Measurements from ENCODE around the gene PDSS1. TPM values are rescaled to one million over a fixed set of nuclear protein-coding genes. Genes with fewer than 3 reads are reported as not detected.
"Not testable (repeated sequence)": the region's sequence is repeated elsewhere in the genome, so short reads cannot be mapped to it uniquely, and the experiment has no call there.

PDSS1 gene
- 8.0 TPM for total RNA-seq (ENCODE audit: unreplicated experiment)
- long read RNA-seq, partial matches to known transcripts: 0 of 3 reads
- long read RNA-seq, other reads (novel, unspliced or antisense): 1 of 3 reads

- peak within 1 kb of the TSS; percentile 95 for H3K4me3 Mint-ChIP-seq (ENCODE audit: unreplicated experiment)
- TF ChIP-seq CTCF (IDR thresholded peaks at IDR 0.05; ENCODE audit: unreplicated experiment): no peak
- peaks cover 18% of the 10 kb centered on the region for H3K4me1 Mint-ChIP-seq (ENCODE audit: unreplicated experiment)
- peaks cover 13% of the 10 kb centered on the region for H3K27me3 Mint-ChIP-seq (ENCODE audit: unreplicated experiment)
- peak; percentile 73 for DNase-seq (ENCODE audit: low spot score)
- H3K27ac Mint-ChIP-seq (ENCODE audit: unreplicated experiment): peak within 1 kb of the TSS; percentile 91
- H3K36me3 Mint-ChIP-seq (ENCODE audit: low read depth, unreplicated experiment): peaks cover 4% of the 10 kb centered on the region
- no peaks in the 10 kb centered on the region for H3K9me3 Mint-ChIP-seq (ENCODE audit: unreplicated experiment)
These were observed at the start of gene PDSS1 for GRCh38 chr10:26697163-26697921. Gene PDSS1 (plus strand): TSS chr10:26697701. CDS start chr10:26697712, 11 bp downstream.

- not testable (repeated sequence) for H3K9me3 Mint-ChIP-seq (ENCODE audit: unreplicated experiment); H3K4me1 Mint-ChIP-seq (ENCODE audit: unreplicated experiment); H3K27me3 Mint-ChIP-seq (ENCODE audit: unreplicated experiment); H3K36me3 Mint-ChIP-seq (ENCODE audit: low read depth, unreplicated experiment); H3K27ac Mint-ChIP-seq (ENCODE audit: unreplicated experiment); DNase-seq (ENCODE audit: low spot score); H3K4me3 Mint-ChIP-seq (ENCODE audit: unreplicated experiment)
These were observed 49.3 kb upstream of the PDSS1 start for GRCh38 chr10:26648245-26648636.

- no peak overlapping the region for H3K4me3 Mint-ChIP-seq (ENCODE audit: unreplicated experiment)
- no peak overlapping the region for H3K27ac Mint-ChIP-seq (ENCODE audit: unreplicated experiment)
- no peak for TF ChIP-seq CTCF (IDR thresholded peaks at IDR 0.05; ENCODE audit: unreplicated experiment)
- no peaks in the 10 kb centered on the region for H3K4me1 Mint-ChIP-seq (ENCODE audit: unreplicated experiment)
- no peaks in the 10 kb centered on the region for H3K36me3 Mint-ChIP-seq (ENCODE audit: low read depth, unreplicated experiment)
- H3K27me3 Mint-ChIP-seq (ENCODE audit: unreplicated experiment): no peaks in the 10 kb centered on the region
- DNase-seq (ENCODE audit: low spot score): no peak
- H3K9me3 Mint-ChIP-seq (ENCODE audit: unreplicated experiment): no peaks in the 10 kb centered on the region
These were observed 47.1 kb upstream of the PDSS1 start for GRCh38 chr10:26650406-26650805.

GRCh38 chr10:26651476-26651875, 46.0 kb upstream of the PDSS1 start:
- H3K4me1 Mint-ChIP-seq (ENCODE audit: unreplicated experiment); H3K27ac Mint-ChIP-seq (ENCODE audit: unreplicated experiment); H3K36me3 Mint-ChIP-seq (ENCODE audit: low read depth, unreplicated experiment); H3K4me3 Mint-ChIP-seq (ENCODE audit: unreplicated experiment); H3K9me3 Mint-ChIP-seq (ENCODE audit: unreplicated experiment); DNase-seq (ENCODE audit: low spot score); H3K27me3 Mint-ChIP-seq (ENCODE audit: unreplicated experiment): not testable (repeated sequence)

- Mint-ChIP-seq H3K27me3 (ENCODE audit: unreplicated experiment) (no peaks in the 10 kb centered on the region), H3K4me1 (ENCODE audit: unreplicated experiment) (no peaks in the 10 kb centered on the region), H3K9me3 (ENCODE audit: unreplicated experiment) (no peaks in the 10 kb centered on the region), H3K27ac (ENCODE audit: unreplicated experiment) (no peak overlapping the region), H3K36me3 (ENCODE audit: low read depth, unreplicated experiment) (no peaks in the 10 kb centered on the region), H3K4me3 (ENCODE audit: unreplicated experiment) (no peak overlapping the region)
- no peak for TF ChIP-seq CTCF (IDR thresholded peaks at IDR 0.05; ENCODE audit: unreplicated experiment)
- no peak for DNase-seq (ENCODE audit: low spot score)
These were observed 44.5 kb upstream of the PDSS1 start for GRCh38 chr10:26653004-26653403.

GRCh38 chr10:26655746-26656145, 41.8 kb upstream of the PDSS1 start:
- H3K27me3 Mint-ChIP-seq (ENCODE audit: unreplicated experiment): no peaks in the 10 kb centered on the region
- H3K4me3 Mint-ChIP-seq (ENCODE audit: unreplicated experiment): no peak overlapping the region
- DNase-seq (ENCODE audit: low spot score): no peak
- no peaks in the 10 kb centered on the region for H3K4me1 Mint-ChIP-seq (ENCODE audit: unreplicated experiment)
- no peaks in the 10 kb centered on the region for H3K9me3 Mint-ChIP-seq (ENCODE audit: unreplicated experiment)
- no peaks in the 10 kb centered on the region for H3K36me3 Mint-ChIP-seq (ENCODE audit: low read depth, unreplicated experiment)
- H3K27ac Mint-ChIP-seq (ENCODE audit: unreplicated experiment): no peak overlapping the region
- TF ChIP-seq CTCF (IDR thresholded peaks at IDR 0.05; ENCODE audit: unreplicated experiment): no peak

All from endothelial cell (in vitro differentiated cells).